H9 (cell line): ENCODE results near the gene ALOX15B. TPM values are rescaled to one million over a fixed set of nuclear protein-coding genes. Genes with fewer than 3 reads are reported as not detected.
"Not testable (repeated sequence)": the region's sequence is repeated elsewhere in the genome, so short reads cannot be mapped to it uniquely, and the experiment has no call there.

Experiments used
- DNase-seq: peaks from one replicate; pipeline ENCODE4 v3.0.0-alpha.2; 2017
- H2AFZ ChIP-seq: one replicate; pipeline ENCODE4 v1.6.1; 2013; ENCODE audit warnings: mild to moderate bottlenecking, low read length, control low read depth, moderate library complexity
- H2AK5ac ChIP-seq: 2 replicates; pipeline ENCODE4 v1.6.1; 2013; ENCODE audit warnings: low read length, control low read depth, mixed read lengths; ENCODE audit not compliant: insufficient read length
- H2BK120ac ChIP-seq: one replicate; pipeline ENCODE4 v1.6.1; 2013; ENCODE audit warnings: low read depth, mild to moderate bottlenecking, low read length, control low read depth, inconsistent platforms; ENCODE audit not compliant: poor library complexity, severe bottlenecking
- H2BK12ac ChIP-seq: 2 replicates; pipeline ENCODE4 v1.6.1; 2013; ENCODE audit warnings: low read length, control low read depth, mixed read lengths, low read depth; ENCODE audit not compliant: insufficient read length
- H2BK15ac ChIP-seq: 2 replicates; pipeline ENCODE4 v1.6.1; 2013; ENCODE audit warnings: low read depth, low read length, control low read depth
- H2BK20ac ChIP-seq: one replicate; pipeline ENCODE4 v1.6.1; 2013; ENCODE audit warnings: low read depth, mild to moderate bottlenecking, low read length, control low read depth, inconsistent platforms; ENCODE audit not compliant: poor library complexity, severe bottlenecking
- H2BK5ac ChIP-seq: 2 replicates; pipeline ENCODE4 v1.6.1; 2013; ENCODE audit warnings: low read length, control low read depth, mixed read lengths; ENCODE audit not compliant: insufficient read length
- H3K14ac ChIP-seq: 2 replicates; pipeline ENCODE4 v1.6.1; 2013; ENCODE audit warnings: low read length, control low read depth; ENCODE audit not compliant: insufficient read depth
- H3K18ac ChIP-seq: 2 replicates; pipeline ENCODE4 v1.6.1; 2013; ENCODE audit warnings: low read depth, mild to moderate bottlenecking, mixed read lengths, low read length, control low read depth; ENCODE audit not compliant: insufficient read length
- H3K23ac ChIP-seq: 2 replicates; pipeline ENCODE4 v1.6.1; 2013; ENCODE audit warnings: low read length, control low read depth, mixed read lengths, low read depth; ENCODE audit not compliant: insufficient read length
- H3K23me2 ChIP-seq: 2 replicates; pipeline ENCODE4 v1.6.1; 2013; ENCODE audit warnings: low read depth, mild to moderate bottlenecking, mixed read lengths, low read length, control low read depth; ENCODE audit not compliant: insufficient read length, poor library complexity, severe bottlenecking
- H3K27ac ChIP-seq: 2 replicates; pipeline ENCODE4 v1.5.1; 2013; ENCODE audit warnings: low read length, control low read depth, mixed read lengths, low read depth; ENCODE audit not compliant: insufficient read length
- H3K27me3 ChIP-seq: 2 replicates; pipeline ENCODE4 v1.6.1; 2013; ENCODE audit warnings: low read length, control low read depth, inconsistent platforms; ENCODE audit not compliant: insufficient read depth
- H3K4ac ChIP-seq: 2 replicates; pipeline ENCODE4 v1.6.1; 2013; ENCODE audit warnings: low read depth, mild to moderate bottlenecking, control low read depth, inconsistent platforms, low read length, moderate library complexity
- H3K4me1 ChIP-seq: 2 replicates; pipeline ENCODE4 v1.6.1; 2013; ENCODE audit warnings: low read length, control low read depth, inconsistent platforms; ENCODE audit not compliant: insufficient read depth
- H3K4me2 ChIP-seq: 2 replicates; pipeline ENCODE4 v1.6.1; 2013; ENCODE audit warnings: low read length, control low read depth, mixed read lengths; ENCODE audit not compliant: insufficient read length, insufficient read depth
- H3K56ac ChIP-seq: 2 replicates; pipeline ENCODE4 v1.6.1; 2013; ENCODE audit warnings: low read depth, mild to moderate bottlenecking, mixed read lengths, low read length, control low read depth; ENCODE audit not compliant: insufficient read length
- H3K79me1 ChIP-seq: 2 replicates; pipeline ENCODE4 v1.6.1; 2013; ENCODE audit warnings: low read depth, mild to moderate bottlenecking, moderate library complexity, low read length, control low read depth, inconsistent platforms; ENCODE audit not compliant: insufficient read depth, poor library complexity, severe bottlenecking
- H3K79me2 ChIP-seq: 2 replicates; pipeline ENCODE4 v1.6.1; 2013; ENCODE audit warnings: low read length, control low read depth, inconsistent platforms; ENCODE audit not compliant: insufficient read depth
- H3K9ac ChIP-seq: 2 replicates; pipeline ENCODE4 v1.6.1; 2013; ENCODE audit warnings: low read length, control low read depth, mixed read lengths; ENCODE audit not compliant: insufficient read length; ENCODE audit errors: extremely low read depth
- H3K9me3 ChIP-seq: one replicate; pipeline ENCODE4 v1.6.1; 2013; ENCODE audit warnings: low read depth, low read length, inconsistent platforms; ENCODE audit not compliant: control insufficient read depth
- H3T11ph ChIP-seq: one replicate; pipeline ENCODE4 v1.6.1; 2013; ENCODE audit warnings: mild to moderate bottlenecking, low read length, control low read depth, inconsistent platforms
- H4K20me1 ChIP-seq: one replicate; pipeline ENCODE4 v1.6.1; 2013; ENCODE audit not compliant: control insufficient read depth, insufficient read length, insufficient read depth
- H4K5ac ChIP-seq: 2 replicates; pipeline ENCODE4 v1.6.1; 2013; ENCODE audit warnings: low read depth, mild to moderate bottlenecking, mixed read lengths, low read length, control low read depth; ENCODE audit not compliant: insufficient read length
- H4K8ac ChIP-seq: replicated peaks from 2 replicates; pipeline ENCODE4 v1.6.1; 2013; ENCODE audit warnings: low read length, control low read depth, mixed read lengths, low read depth; ENCODE audit not compliant: insufficient read length
- H4K91ac ChIP-seq: 2 replicates; pipeline ENCODE4 v1.6.1; 2013; ENCODE audit warnings: low read depth, mild to moderate bottlenecking, moderate library complexity, mixed read lengths, low read length, control low read depth; ENCODE audit not compliant: insufficient read length
- H3K27ac Mint-ChIP-seq, 3 experiments: 2 replicates in 2 of 3; 3 replicates in 1 of 3; pipeline ENCODE4 v1.8.0; 2020 to 2021; ENCODE audit warnings: mixed read lengths in 3 of 3, mild to moderate bottlenecking in 1 of 3, moderate library complexity in 1 of 3
- H3K27me3 Mint-ChIP-seq: 2 replicates; pipeline ENCODE4 v1.8.0; 2021; ENCODE audit warnings: low read depth, mild to moderate bottlenecking, moderate library complexity, mixed read lengths
- H3K36me3 Mint-ChIP-seq, 3 experiments: 2 replicates in 2 of 3; 3 replicates in 1 of 3; pipeline ENCODE4 v1.8.0; 2020 to 2021; ENCODE audit warnings: low read depth in 3 of 3, mixed read lengths in 3 of 3; ENCODE audit not compliant: insufficient read depth in 1 of 3
- H3K4me1 Mint-ChIP-seq, 2 experiments: 2 replicates each; pipeline ENCODE4 v1.8.0; 2020; ENCODE audit warnings: mixed read lengths in 2 of 2
- H3K4me3 Mint-ChIP-seq, 2 experiments: 2 replicates in 1 of 2; 3 replicates in 1 of 2; pipeline ENCODE4 v1.8.0; 2020 to 2021; ENCODE audit warnings: mild to moderate bottlenecking in 2 of 2, mixed read lengths in 2 of 2, moderate library complexity in 1 of 2
- H3K9me3 Mint-ChIP-seq, 2 experiments: 2 replicates in 1 of 2; 3 replicates in 1 of 2; pipeline ENCODE4 v1.8.0; 2020; ENCODE audit warnings: mild to moderate bottlenecking in 2 of 2, mixed read lengths in 2 of 2, moderate library complexity in 1 of 2
- WGBS: extraction: QIAGEN DNeasy Blood & Tissue Kit; methylation state at CpG from one replicate; pipeline ENCODE4 v1.1.7; 2013; ENCODE audit warnings: missing lambda C conversion rate, low lambda C conversion rate, mixed read lengths; ENCODE audit not compliant: insufficient read length; ENCODE audit errors: extremely low coverage; 5-methylcytosine and 5-hydroxymethylcytosine counted together
- total RNA-seq: library from RNA; stranded (reverse); gene quantifications from 2 replicates; pipeline ENCODE4 v1.2.1, GENCODE V29; 2021
- TF ChIP-seq, protein P1 (sequence below): fragments of 200-600 bp; sonication (generic); conservative IDR thresholded peaks from 3 replicates; pipeline ENCODE4 v1.8.0; 2021; ENCODE audit warnings: antibody characterized with exemption, mild to moderate bottlenecking

ALOX15B gene
- total RNA-seq, 1 experiment from 2014 or later, result not detected

DNA sequence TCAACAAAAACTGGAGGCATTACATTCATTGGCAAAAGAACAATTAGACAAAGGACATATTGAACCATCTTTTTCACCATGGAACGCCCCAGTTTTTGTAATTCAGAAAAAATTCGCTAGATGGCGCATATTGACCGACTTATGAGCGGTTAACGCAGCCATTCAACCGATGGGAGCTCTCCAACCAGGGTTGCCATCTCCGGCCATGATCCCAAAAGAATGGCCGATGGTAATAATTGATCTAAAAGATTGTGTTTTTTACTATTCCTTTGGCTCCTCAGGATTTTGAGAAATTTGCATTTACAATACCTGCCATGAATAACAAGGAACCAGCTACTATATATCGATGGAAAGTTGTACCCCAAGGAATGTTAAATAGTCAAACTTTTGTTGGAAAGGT is 21.4 kb downstream of the ALOX15B start:
- Histone ChIP-seq H2BK5ac (no peak overlapping the region), H2BK120ac (no peak overlapping the region), H4K91ac (no peak overlapping the region), H3K79me1 (no peaks in the 10 kb centered on the region), H3T11ph (no peak overlapping the region), H3K14ac (no peak overlapping the region), H4K20me1 (no peaks in the 10 kb centered on the region), H4K5ac (no peak overlapping the region), H3K9ac (no peak overlapping the region), H3K9me3 (no peaks in the 10 kb centered on the region), H3K23ac (no peak overlapping the region), H2AFZ (no peak overlapping the region), H3K4me2 (no peak overlapping the region), H3K23me2 (peaks cover 10% of the 10 kb centered on the region), H2BK15ac (no peak overlapping the region), H3K4me1 (peaks cover 3% of the 10 kb centered on the region; the same call in 1 of the 2 replicates), H2AK5ac (no peak overlapping the region), H3K56ac (no peak overlapping the region), H4K8ac (no peak overlapping the region), H2BK12ac (no peak overlapping the region), H3K27me3 (peaks cover 13% of the 10 kb centered on the region; the same call in 1 of the 2 replicates), H3K18ac (no peak overlapping the region), H2BK20ac (no peak overlapping the region), H3K4ac (no peak overlapping the region), H3K79me2 (no peaks in the 10 kb centered on the region), H3K27ac (no peak overlapping the region)
- H3K9me3 Mint-ChIP-seq, result no peaks in the 10 kb centered on the region
- peaks cover 81% of the 10 kb centered on the region for H3K27me3 Mint-ChIP-seq
- DNase-seq, result peak; percentile 76
- WGBS, result no CpG with 5 or more reads among the region's 10 CpGs
- peaks cover 39 to 42% of the 10 kb centered on the region in 2 experiments for H3K4me1 Mint-ChIP-seq
- H3K36me3 Mint-ChIP-seq, result no peaks in the 10 kb centered on the region
- peak overlapping the region in 1 of 2 experiments; percentile 33; a peak in 1 of 5 replicates for H3K4me3 Mint-ChIP-seq
- H3K27ac Mint-ChIP-seq, result no peak overlapping the region
- TF ChIP-seq, protein P1, sequence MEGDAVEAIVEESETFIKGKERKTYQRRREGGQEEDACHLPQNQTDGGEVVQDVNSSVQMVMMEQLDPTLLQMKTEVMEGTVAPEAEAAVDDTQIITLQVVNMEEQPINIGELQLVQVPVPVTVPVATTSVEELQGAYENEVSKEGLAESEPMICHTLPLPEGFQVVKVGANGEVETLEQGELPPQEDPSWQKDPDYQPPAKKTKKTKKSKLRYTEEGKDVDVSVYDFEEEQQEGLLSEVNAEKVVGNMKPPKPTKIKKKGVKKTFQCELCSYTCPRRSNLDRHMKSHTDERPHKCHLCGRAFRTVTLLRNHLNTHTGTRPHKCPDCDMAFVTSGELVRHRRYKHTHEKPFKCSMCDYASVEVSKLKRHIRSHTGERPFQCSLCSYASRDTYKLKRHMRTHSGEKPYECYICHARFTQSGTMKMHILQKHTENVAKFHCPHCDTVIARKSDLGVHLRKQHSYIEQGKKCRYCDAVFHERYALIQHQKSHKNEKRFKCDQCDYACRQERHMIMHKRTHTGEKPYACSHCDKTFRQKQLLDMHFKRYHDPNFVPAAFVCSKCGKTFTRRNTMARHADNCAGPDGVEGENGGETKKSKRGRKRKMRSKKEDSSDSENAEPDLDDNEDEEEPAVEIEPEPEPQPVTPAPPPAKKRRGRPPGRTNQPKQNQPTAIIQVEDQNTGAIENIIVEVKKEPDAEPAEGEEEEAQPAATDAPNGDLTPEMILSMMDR, result peak; percentile 84

DNA sequence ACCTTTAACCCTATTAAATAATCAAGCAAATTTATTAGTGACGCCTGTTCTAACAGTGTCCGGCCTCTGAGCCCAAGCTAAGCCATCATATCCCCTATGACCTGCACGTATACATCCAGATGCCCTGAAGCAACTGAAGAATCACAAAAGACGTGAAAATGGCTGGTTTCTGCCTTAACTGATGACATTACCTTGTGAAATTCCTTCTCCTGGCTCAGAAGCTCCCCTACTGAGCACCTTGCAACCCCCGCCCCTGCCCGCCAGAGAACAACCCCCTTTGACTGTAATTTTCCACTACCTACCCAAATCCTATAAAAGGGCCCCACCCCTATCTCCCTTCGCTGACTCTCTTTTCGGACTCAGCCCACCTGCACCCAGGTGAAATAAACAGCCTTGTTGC is 23.0 kb downstream of the ALOX15B start:
- WGBS, result no CpG with 5 or more reads among the region's 8 CpGs

More for the DNA sequence above, 23.0 kb downstream of the ALOX15B start:
- H2BK120ac ChIP-seq, H3K9me3 Mint-ChIP-seq, H3K79me1 ChIP-seq, H4K8ac ChIP-seq, H2BK12ac ChIP-seq, H3K9me3 ChIP-seq, H2BK5ac ChIP-seq, H4K5ac ChIP-seq, H3K9ac ChIP-seq, H3K56ac ChIP-seq, DNase-seq, H4K91ac ChIP-seq, H3K4ac ChIP-seq, H2BK20ac ChIP-seq, H3K27ac Mint-ChIP-seq, H3T11ph ChIP-seq, H3K79me2 ChIP-seq, H3K4me1 ChIP-seq, H3K23me2 ChIP-seq, H3K14ac ChIP-seq, H3K23ac ChIP-seq, H2AK5ac ChIP-seq, H2BK15ac ChIP-seq, H4K20me1 ChIP-seq, H3K27ac ChIP-seq, H3K36me3 Mint-ChIP-seq, H3K18ac ChIP-seq, H2AFZ ChIP-seq: not testable (repeated sequence)
- Mint-ChIP-seq H3K4me3 (peak overlapping the region; percentile 46 to 61), H3K27me3 (peaks cover 80% of the 10 kb centered on the region), H3K4me1 (peaks cover 43 to 44% of the 10 kb centered on the region in 2 experiments)
- H3K27me3 ChIP-seq, result peaks cover 13% of the 10 kb centered on the region; the same call in 1 of the 2 replicates
- peak overlapping the region; percentile 49 for H3K4me2 ChIP-seq
